Globus pallidus (tissue), 1 donor: ENCODE data around the gene PPP2R5A.
"Not testable (repeated sequence)": the region's sequence is repeated elsewhere in the genome, so short reads cannot be mapped to it uniquely, and the experiment has no call there.

ENCODE experiments used
- DNase-seq: peaks from one replicate; pipeline ENCODE4 v3.0.0-alpha.2; 2015; ENCODE audit warnings: low spot score

PPP2R5A gene

GRCh38 chr1:212355230-212355969 is 70.2 kb downstream of the PPP2R5A start:
- no peak for DNase-seq

- DNase-seq: no peak
Measured at GRCh38 chr1:212359794-212360479, 74.7 kb downstream of the PPP2R5A start.

GRCh38 chr1:212364985-212365384 is 79.8 kb downstream of the PPP2R5A start:
- peak; percentile 19 for DNase-seq

GRCh38 chr1:212366901-212367300 is 81.7 kb downstream of the PPP2R5A start:
- DNase-seq: no peak

- DNase-seq: no peak
Measured at GRCh38 chr1:212367474-212368072, 82.4 kb downstream of the PPP2R5A start.

- DNase-seq: peak; percentile 57
Measured at GRCh38 chr1:212368073-212368484, 82.9 kb downstream of the PPP2R5A start.

GRCh38 chr1:212375986-212376385 is 90.8 kb downstream of the PPP2R5A start:
- no peak for DNase-seq

GRCh38 chr1:212377644-212378043 is 92.4 kb downstream of the PPP2R5A start:
- DNase-seq: no peak

GRCh38 chr1:212379366-212379765 is 94.2 kb downstream of the PPP2R5A start:
- DNase-seq: no peak

GRCh38 chr1:212381397-212382035 is 96.3 kb downstream of the PPP2R5A start:
- DNase-seq: no peak

GRCh38 chr1:212386029-212386428 is 100.8 kb downstream of the PPP2R5A start:
- no peak for DNase-seq

- DNase-seq: no peak
Measured at GRCh38 chr1:212388985-212389716, 103.9 kb downstream of the PPP2R5A start.

- DNase-seq: not testable (repeated sequence)
Measured at GRCh38 chr1:212395678-212396437, 110.6 kb downstream of the PPP2R5A start.

- DNase-seq: no peak
Measured at GRCh38 chr1:212396638-212397037, 111.4 kb downstream of the PPP2R5A start.

- no peak for DNase-seq
Measured at GRCh38 chr1:212397171-212397570, 112.0 kb downstream of the PPP2R5A start.

- DNase-seq: no peak
Measured at GRCh38 chr1:212401042-212401441, 115.8 kb downstream of the PPP2R5A start.

- DNase-seq: no peak
Measured at GRCh38 chr1:212401838-212402582, 116.8 kb downstream of the PPP2R5A start.

GRCh38 chr1:212402666-212403321 is 117.6 kb downstream of the PPP2R5A start:
- DNase-seq: no peak

- DNase-seq: no peak
Measured at GRCh38 chr1:212410231-212410820, 125.1 kb downstream of the PPP2R5A start.
